ENCODE measurements around the gene RELN. TPM values are rescaled to one million over a fixed set of nuclear protein-coding genes. Genes with fewer than 3 reads are reported as not detected.

Gene RELN
- total and polyA plus RNA-seq, 10 of the 15 experiments (the other 5 are each of a cell fraction or from before 2014, with no cell fraction given) = 0.11 to 0.21 TPM; not detected in 8

DNA sequence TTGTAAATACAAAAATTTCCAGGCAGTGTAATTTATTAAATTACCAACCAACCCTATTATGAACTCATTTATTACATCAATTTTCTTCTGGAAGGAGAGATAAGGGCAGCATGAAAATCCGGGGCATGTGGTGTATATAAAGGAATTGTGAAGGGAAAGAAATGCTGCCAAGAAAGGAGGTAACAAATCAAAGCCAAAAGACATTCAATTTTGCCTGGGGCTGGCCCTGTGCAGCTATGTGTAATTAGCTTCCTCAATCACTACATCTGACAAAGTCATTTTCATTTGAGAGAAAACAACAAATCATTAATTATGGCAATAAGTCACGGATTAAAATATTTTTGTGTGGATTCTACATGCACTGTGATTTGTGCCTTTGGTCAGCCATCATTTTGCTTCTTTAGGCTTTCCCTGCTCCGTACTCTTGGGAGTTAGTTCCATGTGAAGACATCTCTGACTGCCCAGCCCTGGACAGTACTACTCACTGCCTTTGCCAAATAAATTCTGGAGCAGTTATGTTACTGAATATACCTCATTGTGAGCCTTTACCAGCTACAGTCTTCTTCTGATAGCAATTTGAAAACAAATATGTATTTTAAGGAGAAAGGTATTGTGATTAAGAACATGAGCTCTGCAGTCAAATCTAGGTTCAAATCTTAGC, 191.7 kb downstream of the RELN start (continued):
- TF ChIP-seq ZBTB4 (CRISPR knock-in tag; IDR thresholded peaks at IDR 0.05) (no peak), TCF12 (IDR thresholded peaks at IDR 0.05; ENCODE audit: low read depth, low read length) (no peak), NFXL1 (IDR thresholded peaks at IDR 0.05; ENCODE audit: borderline replicate concordance) (no peak), ZNF384 (IDR thresholded peaks at IDR 0.05; ENCODE audit: borderline replicate concordance, low read depth, low read length) (no peak)
- TF ChIP-seq, protein P1, sequence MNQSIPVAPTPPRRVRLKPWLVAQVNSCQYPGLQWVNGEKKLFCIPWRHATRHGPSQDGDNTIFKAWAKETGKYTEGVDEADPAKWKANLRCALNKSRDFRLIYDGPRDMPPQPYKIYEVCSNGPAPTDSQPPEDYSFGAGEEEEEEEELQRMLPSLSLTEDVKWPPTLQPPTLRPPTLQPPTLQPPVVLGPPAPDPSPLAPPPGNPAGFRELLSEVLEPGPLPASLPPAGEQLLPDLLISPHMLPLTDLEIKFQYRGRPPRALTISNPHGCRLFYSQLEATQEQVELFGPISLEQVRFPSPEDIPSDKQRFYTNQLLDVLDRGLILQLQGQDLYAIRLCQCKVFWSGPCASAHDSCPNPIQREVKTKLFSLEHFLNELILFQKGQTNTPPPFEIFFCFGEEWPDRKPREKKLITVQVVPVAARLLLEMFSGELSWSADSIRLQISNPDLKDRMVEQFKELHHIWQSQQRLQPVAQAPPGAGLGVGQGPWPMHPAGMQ (IDR thresholded peaks at IDR 0.05; ENCODE audit: borderline replicate concordance) = no peak
- TF ChIP-seq, protein P2, sequence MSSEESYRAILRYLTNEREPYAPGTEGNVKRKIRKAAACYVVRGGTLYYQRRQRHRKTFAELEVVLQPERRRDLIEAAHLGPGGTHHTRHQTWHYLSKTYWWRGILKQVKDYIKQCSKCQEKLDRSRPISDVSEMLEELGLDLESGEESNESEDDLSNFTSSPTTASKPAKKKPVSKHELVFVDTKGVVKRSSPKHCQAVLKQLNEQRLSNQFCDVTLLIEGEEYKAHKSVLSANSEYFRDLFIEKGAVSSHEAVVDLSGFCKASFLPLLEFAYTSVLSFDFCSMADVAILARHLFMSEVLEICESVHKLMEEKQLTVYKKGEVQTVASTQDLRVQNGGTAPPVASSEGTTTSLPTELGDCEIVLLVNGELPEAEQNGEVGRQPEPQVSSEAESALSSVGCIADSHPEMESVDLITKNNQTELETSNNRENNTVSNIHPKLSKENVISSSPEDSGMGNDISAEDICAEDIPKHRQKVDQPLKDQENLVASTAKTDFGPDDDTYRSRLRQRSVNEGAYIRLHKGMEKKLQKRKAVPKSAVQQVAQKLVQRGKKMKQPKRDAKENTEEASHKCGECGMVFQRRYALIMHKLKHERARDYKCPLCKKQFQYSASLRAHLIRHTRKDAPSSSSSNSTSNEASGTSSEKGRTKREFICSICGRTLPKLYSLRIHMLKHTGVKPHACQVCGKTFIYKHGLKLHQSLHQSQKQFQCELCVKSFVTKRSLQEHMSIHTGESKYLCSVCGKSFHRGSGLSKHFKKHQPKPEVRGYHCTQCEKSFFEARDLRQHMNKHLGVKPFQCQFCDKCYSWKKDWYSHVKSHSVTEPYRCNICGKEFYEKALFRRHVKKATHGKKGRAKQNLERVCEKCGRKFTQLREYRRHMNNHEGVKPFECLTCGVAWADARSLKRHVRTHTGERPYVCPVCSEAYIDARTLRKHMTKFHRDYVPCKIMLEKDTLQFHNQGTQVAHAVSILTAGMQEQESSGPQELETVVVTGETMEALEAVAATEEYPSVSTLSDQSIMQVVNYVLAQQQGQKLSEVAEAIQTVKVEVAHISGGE (CRISPR knock-in tag; IDR thresholded peaks at IDR 0.05) = no peak

Measured in GM12878 (cell line).